HG03354 (cell line): ENCODE measurements around the gene D2HGDH.
A peak's percentile ranks its signal among the peaks of the same experiment; 100 is the strongest.
"Not testable (repeated sequence)": the region's sequence is repeated elsewhere in the genome, so short reads cannot be mapped to it uniquely, and the experiment has no call there.

Experiments
- ATAC-seq: cut with Tn5 transposase; IDR thresholded peaks from one replicate; pipeline ENCODE4 v1.9.1; 2021; ENCODE audit warnings: mild to moderate bottlenecking; ENCODE audit not compliant: unreplicated experiment, poor library complexity, severe bottlenecking

The D2HGDH gene

GRCh38 chr2:241724259-241724974 lies 10.0 kb upstream of the D2HGDH start:
- ATAC-seq: no peak

- no peak for ATAC-seq
These were observed 9.2 kb upstream of the D2HGDH start for GRCh38 chr2:241724975-241725870.

GRCh38 chr2:241726459-241726858 lies 8.0 kb upstream of the D2HGDH start:
- no peak for ATAC-seq

- ATAC-seq: no peak
These were observed 6.4 kb upstream of the D2HGDH start for GRCh38 chr2:241728000-241728399.

GRCh38 chr2:241728627-241729026 lies 5.8 kb upstream of the D2HGDH start:
- no peak for ATAC-seq

DNA sequence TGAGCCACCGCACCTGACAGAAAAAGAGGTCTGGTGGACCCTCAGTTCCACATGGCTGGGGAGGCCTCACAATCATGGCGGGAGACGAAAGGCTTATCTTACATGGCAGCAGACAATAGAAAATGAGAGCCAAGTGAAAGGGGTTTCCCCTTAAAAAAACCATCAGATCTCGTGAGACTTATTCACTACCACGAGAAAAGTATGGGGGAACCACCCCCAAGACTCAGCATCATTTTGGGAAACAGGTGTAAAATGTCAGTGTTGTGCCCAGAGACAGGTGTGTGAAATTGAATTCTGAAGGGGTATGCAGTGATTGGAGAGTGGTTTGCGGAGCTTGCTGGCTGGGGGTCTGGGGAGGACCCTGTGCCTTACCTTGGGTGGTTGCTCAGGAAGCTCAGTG lies 4.6 kb upstream of the D2HGDH start:
- ATAC-seq: no peak

DNA sequence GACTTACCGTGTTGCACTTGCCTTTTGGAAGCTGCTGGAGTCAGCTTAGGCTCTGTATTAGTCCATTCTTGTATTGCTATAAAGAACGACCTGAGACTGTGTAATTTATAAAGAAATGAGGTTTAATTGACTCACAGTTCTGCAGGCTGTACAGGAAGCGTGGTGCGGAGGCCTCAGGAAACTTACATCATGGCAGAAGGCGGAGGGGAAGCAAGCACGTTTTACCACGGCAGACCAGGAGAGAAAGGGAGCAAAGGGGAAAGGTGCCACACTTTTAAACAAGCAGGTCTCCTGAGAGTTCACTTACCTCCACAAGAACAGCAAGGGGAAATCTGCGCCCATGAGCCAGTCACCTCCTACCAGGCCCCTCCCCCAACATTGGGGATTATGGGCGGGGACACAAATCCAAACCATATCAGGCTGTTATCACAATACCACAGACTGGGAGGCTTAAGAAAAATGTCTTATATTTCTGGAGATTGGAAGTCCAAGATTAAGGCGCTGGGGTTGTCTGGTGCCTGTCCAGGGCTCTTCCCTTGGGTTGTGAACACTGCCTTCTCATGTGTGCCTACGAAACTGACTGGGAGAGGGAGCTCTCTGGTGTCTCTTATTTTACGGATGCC lies 3.6 kb upstream of the D2HGDH start:
- no peak for ATAC-seq

- ATAC-seq: not testable (repeated sequence)
These were observed 1.8 kb upstream of the D2HGDH start for GRCh38 chr2:241732513-241733186.

GRCh38 chr2:241733391-241734207 lies 831 bp upstream of the D2HGDH start:
- no peak for ATAC-seq

DNA sequence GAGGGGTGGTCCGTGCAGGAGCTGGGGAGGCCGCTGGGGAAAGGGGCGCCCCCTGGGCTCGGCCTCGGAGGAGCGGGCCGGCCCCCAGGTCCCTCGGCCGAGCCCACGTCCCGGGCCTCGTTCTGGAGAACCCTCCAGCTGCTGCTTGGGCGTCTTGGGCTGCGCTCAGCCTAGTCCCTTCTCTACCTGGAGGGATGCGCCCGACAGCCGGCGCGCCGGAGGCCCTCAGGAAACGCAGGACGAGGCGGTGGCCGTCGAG lies 293 bp upstream of the D2HGDH start:
- ATAC-seq: peak; percentile 34

DNA sequence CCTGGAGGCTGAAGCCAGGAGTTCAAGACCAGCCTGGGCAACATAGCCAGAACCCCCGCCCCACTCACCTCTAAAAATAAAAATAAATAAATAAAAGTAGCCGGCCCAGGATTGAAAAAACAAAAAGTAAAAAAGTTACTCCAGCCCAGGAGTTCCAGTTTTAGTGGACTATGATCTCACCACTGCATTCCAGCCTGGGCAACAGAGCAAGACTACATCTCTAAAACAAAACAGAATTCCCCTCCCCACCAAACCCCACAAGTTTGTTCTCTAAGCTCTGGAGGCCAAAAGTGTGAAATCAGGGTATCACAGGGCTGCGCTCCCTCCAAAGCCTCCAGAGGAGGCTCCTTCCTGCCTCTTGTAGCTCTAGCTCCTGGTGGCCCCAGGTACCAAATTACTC lies 1.7 kb downstream of the D2HGDH start:
- ATAC-seq: no peak

GRCh38 chr2:241738040-241738686 lies 3.7 kb downstream of the D2HGDH start:
- ATAC-seq: no peak

DNA sequence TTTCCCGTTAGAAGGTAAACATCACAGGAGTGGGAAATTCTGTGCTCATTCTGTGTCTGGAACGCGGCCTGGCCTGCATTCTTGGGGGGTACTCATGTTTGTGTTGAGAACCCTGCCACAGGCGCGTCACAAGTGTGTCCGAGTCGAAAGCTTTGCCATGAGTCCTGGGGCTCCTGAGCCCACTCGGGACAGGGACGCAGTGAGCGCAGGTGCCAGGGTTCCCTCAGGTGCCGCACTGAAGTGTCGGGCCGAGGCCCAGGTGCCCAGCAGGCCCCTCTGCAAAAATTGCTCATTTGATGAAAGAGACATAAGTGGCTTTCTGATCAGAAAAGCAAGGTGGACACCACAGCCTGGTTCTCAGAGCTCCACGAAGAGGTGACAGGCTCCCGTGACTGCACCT lies 4.7 kb downstream of the D2HGDH start:
- no peak for ATAC-seq

- no peak for ATAC-seq
These were observed 5.2 kb downstream of the D2HGDH start for GRCh38 chr2:241739651-241740050.

- no peak for ATAC-seq
These were observed 6.6 kb downstream of the D2HGDH start for GRCh38 chr2:241741016-241741415.

DNA sequence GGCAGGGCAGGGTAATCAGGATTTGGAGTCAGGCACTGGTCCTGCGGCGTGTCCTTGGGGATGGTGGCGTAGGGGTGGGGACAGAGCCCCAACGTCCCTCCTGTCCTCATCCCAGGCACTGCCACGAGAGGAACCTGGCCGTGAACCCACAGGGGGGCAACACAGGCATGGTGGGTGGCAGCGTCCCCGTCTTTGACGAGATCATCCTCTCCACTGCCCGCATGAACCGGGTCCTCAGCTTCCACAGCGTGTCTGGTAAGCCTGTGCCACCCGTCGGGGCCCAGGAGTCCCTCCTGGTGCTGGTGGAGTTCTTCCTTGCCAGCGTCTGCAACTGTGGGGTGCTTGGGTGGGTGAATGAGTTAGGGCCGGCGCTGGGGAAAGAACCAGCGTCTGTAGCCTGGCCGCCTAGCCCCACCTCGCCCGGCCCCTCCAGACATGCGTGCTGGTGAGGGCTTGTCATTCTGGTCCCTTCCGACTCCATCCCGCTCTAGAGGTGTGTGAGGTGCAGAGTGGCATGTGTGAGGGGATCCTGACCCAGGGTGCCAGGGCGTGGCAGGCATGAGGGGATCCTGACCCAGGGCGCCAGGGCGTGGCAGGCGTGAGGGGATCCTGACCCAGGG lies 8.0 kb downstream of the D2HGDH start:
- no peak for ATAC-seq

GRCh38 chr2:241743008-241743407 lies 8.6 kb downstream of the D2HGDH start:
- not testable (repeated sequence) for ATAC-seq

GRCh38 chr2:241743620-241744019 lies 9.2 kb downstream of the D2HGDH start:
- no peak for ATAC-seq
